HepG2 (cell line): ENCODE results near the gene CEBPZOS. TPM values are rescaled to one million over a fixed set of nuclear protein-coding genes. Genes with fewer than 3 reads are reported as not detected.

Source experiments
- CEBPB ChIP-seq: IDR thresholded peaks from 2 replicates; pipeline ENCODE4 v1.6.1; 2011; ENCODE audit warnings: low read depth, low read length, improper control_type of control experiment, borderline replicate concordance
- FOXP4 ChIP-seq: sonication (generic); formaldehyde crosslinking; IDR thresholded peaks from 2 replicates; pipeline ENCODE4 v1.4.0; 2020; ENCODE audit warnings: missing genetic modification reagents
- HIVEP1 ChIP-seq: sonication (generic); formaldehyde crosslinking; IDR thresholded peaks from 2 replicates; pipeline ENCODE4 v1.4.0; 2020; ENCODE audit warnings: mild to moderate bottlenecking, missing genetic modification reagents
- ISL2 ChIP-seq: sonication (generic); formaldehyde crosslinking; IDR thresholded peaks from 2 replicates; pipeline ENCODE4 v1.5.0; 2020; ENCODE audit warnings: missing genetic modification reagents
- MAX ChIP-seq: IDR thresholded peaks from 2 replicates; pipeline ENCODE4 v1.6.1; 2012; ENCODE audit warnings: inconsistent platforms
- MYNN ChIP-seq: sonication (generic); formaldehyde crosslinking; IDR thresholded peaks from 2 replicates; pipeline ENCODE4 v1.4.0; 2020; ENCODE audit warnings: mild to moderate bottlenecking, low read depth, missing genetic modification reagents
- NFATC3 ChIP-seq: sonication (generic); formaldehyde crosslinking; IDR thresholded peaks from 2 replicates; pipeline ENCODE4 v1.5.1; 2020; ENCODE audit warnings: mild to moderate bottlenecking, missing genetic modification reagents
- PHF21A ChIP-seq: sonication (generic); formaldehyde crosslinking; IDR thresholded peaks from 2 replicates; pipeline ENCODE4 v1.5.0; 2020; ENCODE audit warnings: mild to moderate bottlenecking, missing genetic modification reagents
- PHF8 ChIP-seq: sonication (generic); formaldehyde crosslinking; IDR thresholded peaks from 2 replicates; pipeline ENCODE4 v1.5.0; 2020; ENCODE audit warnings: missing genetic modification reagents
- POLR2A ChIP-seq, 2 experiments: IDR thresholded peaks; 2 replicates each; pipeline ENCODE4 v1.6.1; 2011; ENCODE audit warnings: low read depth in 2 of 2, low read length in 2 of 2, mild to moderate bottlenecking in 1 of 2, moderate library complexity in 1 of 2; ENCODE audit not compliant: insufficient read depth in 1 of 2
- RXRA ChIP-seq: sonication (generic); formaldehyde crosslinking; IDR thresholded peaks from 2 replicates; pipeline ENCODE4 v1.5.1; 2020; ENCODE audit warnings: missing genetic modification reagents
- YEATS4 ChIP-seq: sonication (generic); formaldehyde crosslinking; IDR thresholded peaks from 2 replicates; pipeline ENCODE4 v1.4.0; 2020; ENCODE audit warnings: missing genetic modification reagents, borderline replicate concordance
- ZHX1 ChIP-seq: sonication (generic); formaldehyde crosslinking; IDR thresholded peaks from 2 replicates; pipeline ENCODE4 v1.8.1; 2022; ENCODE audit warnings: low read depth, mild to moderate bottlenecking, missing genetic modification reagents
- ZNF431 ChIP-seq: sonication (generic); formaldehyde crosslinking; IDR thresholded peaks from 2 replicates; pipeline ENCODE4 v1.9.0; 2022; ENCODE audit warnings: missing genetic modification reagents, low read depth, mild to moderate bottlenecking, borderline replicate concordance
- ZNF556 ChIP-seq: sonication (generic); formaldehyde crosslinking; IDR thresholded peaks from 2 replicates; pipeline ENCODE4 v1.4.0; 2020; ENCODE audit warnings: mild to moderate bottlenecking, missing genetic modification reagents, borderline replicate concordance
- ZNF747 ChIP-seq: sonication (generic); formaldehyde crosslinking; IDR thresholded peaks from 2 replicates; pipeline ENCODE4 v1.8.1; 2023; ENCODE audit warnings: missing genetic modification reagents, mild to moderate bottlenecking, borderline replicate concordance
- polyA plus RNA-seq, 8 experiments: library from polyadenylated mRNA; depleted of rRNA in 3 of 8; stranded (reverse) in 7 of 8; unstranded in 1 of 8; fragments of >200 nt; fragmentation: Illumina TruSeq in 4 of 8; extraction: Trizol in 4 of 8; gene quantifications; 2 replicates each; pipeline versions ENCODE4 v1.2.1 to v1.2.3, GENCODE V29; 2011 to 2016; ENCODE audit warnings: low read depth in 4 of 8, missing spikeins in 1 of 8, mixed read lengths in 1 of 8; ENCODE audit not compliant: insufficient read depth in 1 of 8
- total RNA-seq, 5 experiments: library from RNA; depleted of rRNA; stranded (reverse); fragments of >200 nt; fragmentation: Illumina TruSeq; extraction: Trizol; gene quantifications; 2 replicates each; pipeline ENCODE4 v1.2.3, GENCODE V29; 2016; ENCODE audit warnings: low read depth in 1 of 5
- TF ChIP-seq, protein P1 (sequence below): sonication (generic); formaldehyde crosslinking; IDR thresholded peaks from 2 replicates; pipeline ENCODE4 v1.8.0; 2022; ENCODE audit warnings: mild to moderate bottlenecking, missing genetic modification reagents, moderate library complexity
- TF ChIP-seq, protein P2 (sequence below): IDR thresholded peaks from 2 replicates; pipeline ENCODE4 v1.6.1; 2018; ENCODE audit warnings: missing genetic modification reagents, mild to moderate bottlenecking, missing compliant biosample characterization
- TF ChIP-seq, protein P3 (sequence below): sonication (generic); formaldehyde crosslinking; IDR thresholded peaks from 2 replicates; pipeline ENCODE4 v1.9.0; 2021; ENCODE audit warnings: missing genetic modification reagents, mild to moderate bottlenecking, borderline replicate concordance
- TF ChIP-seq, protein P4 (sequence below): sonication (generic); formaldehyde crosslinking; IDR thresholded peaks from 2 replicates; pipeline ENCODE4 v1.5.0; 2020; ENCODE audit warnings: missing genetic modification reagents, mild to moderate bottlenecking, borderline replicate concordance

The CEBPZOS gene
- total and polyA plus RNA-seq, 2 of the 13 experiments (the other 11 are each of a cell fraction or from before 2014, with no cell fraction given), result 18.6 to 44.7 TPM

DNA sequence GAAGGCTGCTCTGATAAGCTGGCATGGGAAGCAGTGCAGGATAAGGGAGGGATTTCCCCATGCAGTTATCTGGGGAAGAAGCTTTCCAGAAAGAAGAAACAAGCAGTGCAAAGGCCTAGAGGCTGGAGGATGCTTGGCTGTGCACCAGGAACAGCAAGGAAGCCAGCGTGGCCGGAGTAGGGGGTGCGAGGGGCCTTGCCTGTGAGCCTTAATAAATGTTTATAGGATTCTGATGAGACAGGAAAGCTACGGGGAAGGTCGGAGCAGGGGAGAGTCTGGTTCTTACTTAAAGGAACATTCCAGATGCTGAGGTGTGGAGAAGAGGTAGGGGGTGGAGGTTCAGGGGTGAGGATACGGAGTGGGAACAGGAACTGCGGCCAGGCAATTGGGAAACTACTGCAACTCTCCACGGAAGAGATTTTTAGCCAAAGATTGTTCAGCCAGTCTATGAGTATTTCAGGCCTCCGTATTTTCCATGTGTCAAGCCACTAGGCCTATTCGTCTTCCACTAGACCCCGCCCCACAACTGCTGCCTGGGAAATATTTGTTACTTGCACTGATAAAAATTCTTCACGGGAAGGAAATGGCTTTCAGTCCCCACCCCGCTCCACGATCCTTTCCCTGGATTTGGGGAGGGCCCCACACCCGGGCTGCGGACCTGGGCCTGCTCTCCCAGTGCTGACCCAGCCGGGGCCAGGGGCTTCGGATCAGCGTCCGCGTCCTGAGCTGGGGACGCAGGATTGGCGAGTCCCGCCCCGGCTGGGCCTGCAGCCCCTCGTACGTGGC, 40.0 kb upstream of the CEBPZOS start (continued):
- TF ChIP-seq, protein P1, sequence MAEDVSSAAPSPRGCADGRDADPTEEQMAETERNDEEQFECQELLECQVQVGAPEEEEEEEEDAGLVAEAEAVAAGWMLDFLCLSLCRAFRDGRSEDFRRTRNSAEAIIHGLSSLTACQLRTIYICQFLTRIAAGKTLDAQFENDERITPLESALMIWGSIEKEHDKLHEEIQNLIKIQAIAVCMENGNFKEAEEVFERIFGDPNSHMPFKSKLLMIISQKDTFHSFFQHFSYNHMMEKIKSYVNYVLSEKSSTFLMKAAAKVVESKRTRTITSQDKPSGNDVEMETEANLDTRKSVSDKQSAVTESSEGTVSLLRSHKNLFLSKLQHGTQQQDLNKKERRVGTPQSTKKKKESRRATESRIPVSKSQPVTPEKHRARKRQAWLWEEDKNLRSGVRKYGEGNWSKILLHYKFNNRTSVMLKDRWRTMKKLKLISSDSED, result peak; percentile 23; the same call in 1 of the 2 replicates
- TF ChIP-seq ZNF431 (CRISPR knock-in tag) (no peak), RXRA (CRISPR knock-in tag) (no peak), YEATS4 (CRISPR knock-in tag) (no peak), NFATC3 (CRISPR knock-in tag) (no peak), CEBPB (no peak), ISL2 (CRISPR knock-in tag) (no peak), PHF8 (peak; percentile 87; the same call in 1 of the 2 replicates), HIVEP1 (CRISPR knock-in tag) (no peak), MAX (no peak), ZNF556 (peak; percentile 21; the same call in 1 of the 2 replicates), POLR2A (IDR thresholded peaks at IDR 0.05; ENCODE audit: insufficient read depth in 1 of 2, low read depth in 2 of 2, low read length in 2 of 2) (peak in 1 of 2 experiments; percentile 14; a peak in 2 of 4 replicates), PHF21A (no peak), MYNN (CRISPR knock-in tag) (no peak), FOXP4 (CRISPR knock-in tag) (no peak), ZNF747 (no peak), ZHX1 (no peak; the same call in 1 of the 2 replicates)
- TF ChIP-seq, protein P2, sequence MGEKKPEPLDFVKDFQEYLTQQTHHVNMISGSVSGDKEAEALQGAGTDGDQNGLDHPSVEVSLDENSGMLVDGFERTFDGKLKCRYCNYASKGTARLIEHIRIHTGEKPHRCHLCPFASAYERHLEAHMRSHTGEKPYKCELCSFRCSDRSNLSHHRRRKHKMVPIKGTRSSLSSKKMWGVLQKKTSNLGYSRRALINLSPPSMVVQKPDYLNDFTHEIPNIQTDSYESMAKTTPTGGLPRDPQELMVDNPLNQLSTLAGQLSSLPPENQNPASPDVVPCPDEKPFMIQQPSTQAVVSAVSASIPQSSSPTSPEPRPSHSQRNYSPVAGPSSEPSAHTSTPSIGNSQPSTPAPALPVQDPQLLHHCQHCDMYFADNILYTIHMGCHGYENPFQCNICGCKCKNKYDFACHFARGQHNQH, result no peak; the same call in 1 of the 2 replicates
- TF ChIP-seq, protein P3, sequence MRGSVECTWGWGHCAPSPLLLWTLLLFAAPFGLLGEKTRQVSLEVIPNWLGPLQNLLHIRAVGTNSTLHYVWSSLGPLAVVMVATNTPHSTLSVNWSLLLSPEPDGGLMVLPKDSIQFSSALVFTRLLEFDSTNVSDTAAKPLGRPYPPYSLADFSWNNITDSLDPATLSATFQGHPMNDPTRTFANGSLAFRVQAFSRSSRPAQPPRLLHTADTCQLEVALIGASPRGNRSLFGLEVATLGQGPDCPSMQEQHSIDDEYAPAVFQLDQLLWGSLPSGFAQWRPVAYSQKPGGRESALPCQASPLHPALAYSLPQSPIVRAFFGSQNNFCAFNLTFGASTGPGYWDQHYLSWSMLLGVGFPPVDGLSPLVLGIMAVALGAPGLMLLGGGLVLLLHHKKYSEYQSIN (CRISPR knock-in tag), result no peak
- TF ChIP-seq, protein P4, sequence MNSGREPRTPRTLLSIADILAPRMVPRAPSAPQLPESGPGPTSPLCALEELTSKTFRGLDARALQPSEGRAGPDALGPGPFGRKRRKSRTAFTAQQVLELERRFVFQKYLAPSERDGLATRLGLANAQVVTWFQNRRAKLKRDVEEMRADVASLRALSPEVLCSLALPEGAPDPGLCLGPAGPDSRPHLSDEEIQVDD (CRISPR knock-in tag), result no peak
